RWPE1 (cell line): ENCODE measurements around the gene KIF3B.
"Not testable (repeated sequence)": the region's sequence is repeated elsewhere in the genome, so short reads cannot be mapped to it uniquely, and the experiment has no call there.

Experiments used
- CTCF ChIA-PET: fragments of 350-600 bp; sonication (Branson Sonifier 250); formaldehyde crosslinking; extraction: SDS; loops from one replicate; lab custom pipeline; 2021; lab: Yijun Ruan, JAX
- POLR2A ChIA-PET: fragments of 400-600 bp; formaldehyde crosslinking; extraction: SDS; loops from one replicate; lab custom pipeline; 2020; ENCODE audit warnings: antibody characterized with exemption; ENCODE audit not compliant: low non-redundant PET; lab: Yijun Ruan, JAX
- DNase-seq: peaks from one replicate; pipeline ENCODE4 v3.0.0; 2012; ENCODE audit warnings: low spot score
- H3K27ac ChIP-seq: fragments of 450-650 bp; 2 replicates; pipeline ENCODE4 v1.5.1; 2017
- CTCF ChIP-seq: fragments of 450-650 bp; conservative IDR thresholded peaks from 2 replicates; pipeline ENCODE4 v1.5.1; 2017; ENCODE audit warnings: low read depth, mild to moderate bottlenecking

The KIF3B gene

GRCh38 chr20:32337937-32338661, 60.6 kb downstream of the KIF3B start:
- CTCF ChIA-PET: interaction anchor here (0.6 to 1.1 kb wide), 5 partner anchors 11 to 349 kb away, joined by 3 to 4 read pairs (median 3); no protein-coding TSS in a partner anchor
- TF ChIP-seq CTCF: no peak
- POLR2A ChIA-PET: interaction anchor here (0.5 kb wide), 1 partner anchor 24 kb away, joined by 4 read pairs; no protein-coding TSS in a partner anchor
- no peak overlapping the region for H3K27ac ChIP-seq
- no peak for DNase-seq

- DNase-seq: no peak
- CTCF ChIA-PET: interaction anchor here (0.6 to 0.7 kb wide), 2 partner anchors 51 to 349 kb away, joined by 3 to 4 read pairs; no protein-coding TSS in a partner anchor
- no peak overlapping the region for H3K27ac ChIP-seq
- POLR2A ChIA-PET: no interaction called here
- no peak for TF ChIP-seq CTCF
These were observed 61.2 kb downstream of the KIF3B start for GRCh38 chr20:32338665-32339064.

GRCh38 chr20:32339116-32339515, 61.7 kb downstream of the KIF3B start:
- ChIA-PET CTCF (interaction anchor here (0.7 kb wide), 1 partner anchor 51 kb away, joined by 4 read pairs; no protein-coding TSS in a partner anchor), POLR2A (no interaction called here)
- DNase-seq: no peak
- no peak for TF ChIP-seq CTCF
- no peak overlapping the region for H3K27ac ChIP-seq

- CTCF ChIA-PET, DNase-seq, POLR2A ChIA-PET, H3K27ac ChIP-seq: not testable (repeated sequence)
These were observed 63.6 kb downstream of the KIF3B start for GRCh38 chr20:32341053-32341452.

GRCh38 chr20:32343439-32343838, 66.0 kb downstream of the KIF3B start:
- no peak for TF ChIP-seq CTCF
- ChIA-PET POLR2A (no interaction called here), CTCF (interaction anchor here (0.6 kb wide), 1 partner anchor 193 kb away, joined by 3 read pairs; no protein-coding TSS in a partner anchor)
- H3K27ac ChIP-seq: peak overlapping the region; percentile 49
- DNase-seq: peak; percentile 74

GRCh38 chr20:32344835-32345506, 67.5 kb downstream of the KIF3B start:
- no peak for TF ChIP-seq CTCF
- POLR2A ChIA-PET: interaction anchor here (0.5 kb wide), 1 partner anchor 26 kb away, joined by 12 read pairs; no protein-coding TSS in a partner anchor
- CTCF ChIA-PET: no interaction called here
- no peak overlapping the region for H3K27ac ChIP-seq
- no peak for DNase-seq
